ENCODE measurements around the gene KANSL1L. TPM values are rescaled to one million over a fixed set of nuclear protein-coding genes. Genes with fewer than 3 reads are reported as not detected.

Gene KANSL1L
- total RNA-seq, 1 donor from 2014 or later, result 32.7 TPM

- no peak for DNase-seq (ENCODE audit: low spot score, unreplicated experiment)
- H3K4me3 Mint-ChIP-seq (ENCODE audit: low read depth), result no peak overlapping the region
- peaks cover 2% of the 10 kb centered on the region for H3K4me1 Mint-ChIP-seq (ENCODE audit: low read depth)
- no peaks in the 10 kb centered on the region for H3K9me3 Mint-ChIP-seq (ENCODE audit: low read depth)
- no peaks in the 10 kb centered on the region for H3K36me3 Mint-ChIP-seq (ENCODE audit: insufficient read depth)
- H3K27me3 Mint-ChIP-seq, result no peaks in the 10 kb centered on the region
- H3K27ac Mint-ChIP-seq, result no peak overlapping the region
- TF ChIP-seq CTCF (IDR thresholded peaks at IDR 0.05; ENCODE audit: unreplicated experiment), result no peak
These were observed 98.7 kb downstream of the KANSL1L start for GRCh38 chr2:210072493-210072892.

DNA sequence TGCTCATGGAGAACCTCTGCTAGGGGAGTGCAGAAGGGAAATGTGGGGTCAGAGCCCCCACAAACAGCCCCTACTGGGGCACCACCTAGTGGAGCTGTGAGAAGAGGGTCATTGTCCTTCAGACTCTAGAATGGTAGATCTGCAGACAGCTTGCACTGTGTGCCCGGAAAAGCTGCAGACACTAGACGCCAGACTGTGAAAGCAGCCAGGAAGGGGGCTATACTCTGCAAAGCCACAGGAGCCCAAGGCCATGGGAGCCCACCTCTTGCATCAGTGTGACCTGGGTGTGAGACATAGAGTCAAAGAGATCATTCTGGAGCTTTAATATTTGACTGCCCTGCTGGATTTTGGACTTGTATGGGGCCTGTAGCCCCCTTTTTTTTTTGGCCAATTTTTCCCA lies 107.9 kb downstream of the KANSL1L start:
- Mint-ChIP-seq H3K27me3 (no peaks in the 10 kb centered on the region), H3K9me3 (ENCODE audit: low read depth) (peaks cover 1% of the 10 kb centered on the region), H3K4me3 (ENCODE audit: low read depth) (no peak overlapping the region), H3K36me3 (ENCODE audit: insufficient read depth) (peaks cover 22% of the 10 kb centered on the region), H3K4me1 (ENCODE audit: low read depth) (no peaks in the 10 kb centered on the region), H3K27ac (no peak overlapping the region)
- no peak for DNase-seq (ENCODE audit: low spot score, unreplicated experiment)
- no peak for TF ChIP-seq CTCF (IDR thresholded peaks at IDR 0.05; ENCODE audit: unreplicated experiment)

DNA sequence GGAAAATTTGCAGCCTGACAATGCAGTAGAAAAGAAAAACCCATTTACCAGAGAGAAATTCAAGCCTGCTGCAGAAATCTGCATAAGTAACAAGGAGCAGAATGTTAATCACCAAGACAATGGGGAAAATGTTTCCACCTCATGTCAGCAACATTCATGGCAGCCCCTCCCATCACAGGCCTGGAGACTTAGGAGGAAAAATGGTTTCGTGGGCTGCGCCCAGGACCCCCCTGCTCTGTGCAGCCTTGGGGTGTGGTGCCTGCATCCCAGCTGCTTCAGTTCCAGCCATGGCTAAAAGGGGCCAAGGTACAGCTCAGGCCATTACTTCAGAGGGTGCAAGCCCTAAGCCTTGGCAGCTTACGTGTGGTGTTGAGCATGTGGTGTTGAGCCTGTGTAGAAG lies 115.4 kb downstream of the KANSL1L start:
- no peak for TF ChIP-seq CTCF (IDR thresholded peaks at IDR 0.05; ENCODE audit: unreplicated experiment)
- H3K4me1 Mint-ChIP-seq (ENCODE audit: low read depth), result no peaks in the 10 kb centered on the region
- DNase-seq (ENCODE audit: low spot score, unreplicated experiment), result no peak
- peaks cover 37% of the 10 kb centered on the region for H3K36me3 Mint-ChIP-seq (ENCODE audit: insufficient read depth)
- no peak overlapping the region for H3K4me3 Mint-ChIP-seq (ENCODE audit: low read depth)
- H3K27me3 Mint-ChIP-seq, result no peaks in the 10 kb centered on the region
- peaks cover 28% of the 10 kb centered on the region for H3K9me3 Mint-ChIP-seq (ENCODE audit: low read depth)
- no peak overlapping the region for H3K27ac Mint-ChIP-seq

- no peak for TF ChIP-seq CTCF (IDR thresholded peaks at IDR 0.05; ENCODE audit: unreplicated experiment)
- Mint-ChIP-seq H3K4me1 (ENCODE audit: low read depth) (no peaks in the 10 kb centered on the region), H3K36me3 (ENCODE audit: insufficient read depth) (peaks cover 37% of the 10 kb centered on the region), H3K4me3 (ENCODE audit: low read depth) (no peak overlapping the region), H3K9me3 (ENCODE audit: low read depth) (peaks cover 28% of the 10 kb centered on the region), H3K27ac (no peak overlapping the region), H3K27me3 (no peaks in the 10 kb centered on the region)
- no peak for DNase-seq (ENCODE audit: low spot score, unreplicated experiment)
These were observed 116.5 kb downstream of the KANSL1L start for GRCh38 chr2:210054696-210055095.

DNA sequence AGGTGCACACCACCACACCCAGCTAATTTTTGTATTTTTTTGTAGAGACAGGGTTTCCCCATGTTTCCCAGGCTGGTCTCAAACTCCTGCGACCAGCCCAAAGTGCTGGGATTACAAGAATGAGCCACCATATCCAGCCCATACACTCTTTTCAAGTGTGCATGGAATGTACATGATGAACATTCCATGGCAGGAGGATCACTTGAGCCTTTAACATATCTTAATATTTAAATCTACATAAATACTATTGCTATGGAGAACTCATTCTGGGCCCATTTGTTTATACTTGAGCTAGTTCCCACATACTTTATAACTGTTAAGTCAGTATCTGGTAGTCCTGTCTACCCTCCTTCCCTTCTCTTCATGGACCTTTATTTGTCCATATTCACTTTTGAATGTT lies 120.3 kb downstream of the KANSL1L start:
- no peaks in the 10 kb centered on the region for H3K27me3 Mint-ChIP-seq
- H3K4me3 Mint-ChIP-seq (ENCODE audit: low read depth), result no peak overlapping the region
- H3K9me3 Mint-ChIP-seq (ENCODE audit: low read depth), result peaks cover 23% of the 10 kb centered on the region
- peaks cover 26% of the 10 kb centered on the region for H3K36me3 Mint-ChIP-seq (ENCODE audit: insufficient read depth)
- H3K27ac Mint-ChIP-seq, result no peak overlapping the region
- H3K4me1 Mint-ChIP-seq (ENCODE audit: low read depth), result no peaks in the 10 kb centered on the region
- DNase-seq (ENCODE audit: low spot score, unreplicated experiment), result no peak
- no peak for TF ChIP-seq CTCF (IDR thresholded peaks at IDR 0.05; ENCODE audit: unreplicated experiment)
